HG02798 (cell line): Measurements from ENCODE around the gene UBFD1.
A peak's percentile ranks its signal among the peaks of the same experiment; 100 is the strongest.
"Not testable (repeated sequence)": the region's sequence is repeated elsewhere in the genome, so short reads cannot be mapped to it uniquely, and the experiment has no call there.

Source experiments
- ATAC-seq: cut with Tn5 transposase; IDR thresholded peaks from one replicate; pipeline ENCODE4 v1.9.1; 2021; ENCODE audit warnings: mild to moderate bottlenecking; ENCODE audit not compliant: unreplicated experiment, poor library complexity

Gene UBFD1, protein sequence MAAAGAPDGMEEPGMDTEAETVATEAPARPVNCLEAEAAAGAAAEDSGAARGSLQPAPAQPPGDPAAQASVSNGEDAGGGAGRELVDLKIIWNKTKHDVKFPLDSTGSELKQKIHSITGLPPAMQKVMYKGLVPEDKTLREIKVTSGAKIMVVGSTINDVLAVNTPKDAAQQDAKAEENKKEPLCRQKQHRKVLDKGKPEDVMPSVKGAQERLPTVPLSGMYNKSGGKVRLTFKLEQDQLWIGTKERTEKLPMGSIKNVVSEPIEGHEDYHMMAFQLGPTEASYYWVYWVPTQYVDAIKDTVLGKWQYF

DNA sequence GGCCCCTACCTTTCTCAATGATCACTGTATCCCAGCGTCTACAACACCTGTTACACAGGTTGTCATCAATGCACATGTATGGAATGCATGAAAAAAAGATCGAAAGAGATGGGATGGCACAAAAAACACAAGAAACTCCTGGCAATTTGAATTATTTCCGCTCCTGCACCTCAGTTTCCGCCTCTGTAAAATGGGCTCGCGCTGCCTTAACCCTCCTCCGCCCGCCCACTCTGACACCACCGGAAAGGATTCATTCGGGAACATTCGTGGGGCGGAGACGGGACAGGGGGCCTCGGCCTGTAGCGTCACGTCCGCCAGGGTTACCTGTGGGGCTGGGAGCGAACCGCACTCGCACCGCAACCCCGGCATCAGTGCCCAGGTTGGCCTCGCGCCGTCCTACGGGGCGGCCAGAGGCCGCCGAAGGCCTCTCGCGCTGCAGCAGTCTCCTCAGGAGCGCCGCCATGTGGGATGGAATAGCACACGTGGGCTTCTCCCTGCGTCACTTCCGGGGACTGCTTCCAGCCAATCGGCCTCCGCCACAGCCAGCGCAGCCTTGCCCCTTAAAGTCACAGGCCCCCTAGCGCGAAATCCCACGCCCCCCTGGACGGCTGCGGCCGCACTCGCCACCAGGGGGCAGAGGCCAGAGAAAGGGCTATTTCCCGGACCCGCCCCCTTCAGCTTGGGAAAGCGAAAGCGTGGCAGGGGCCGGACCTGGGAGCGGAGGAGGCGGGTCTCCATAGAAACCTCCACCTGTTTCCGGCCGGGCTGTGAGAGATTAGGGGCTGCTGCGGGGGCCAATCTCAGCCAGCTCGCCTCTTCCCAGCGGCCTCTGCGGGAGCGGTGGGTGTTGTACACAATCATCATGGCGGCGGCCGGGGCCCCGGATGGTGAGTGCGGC, at the start of gene UBFD1, which contains the start of gene EARS2:
Gene UBFD1, plus strand, starts transcription at position 847 of the 898 bp plus-strand sequence. Its CDS starts 16 bp downstream, at position 863.
Gene EARS2, minus strand, starts transcription at position 470 of the 898 bp plus-strand sequence. Its CDS starts 7 bp downstream, at position 463.
- ATAC-seq, result peak; percentile 91

GRCh38 chr16:23508589-23509440, 48.7 kb upstream of the UBFD1 start:
- ATAC-seq, result no peak

DNA sequence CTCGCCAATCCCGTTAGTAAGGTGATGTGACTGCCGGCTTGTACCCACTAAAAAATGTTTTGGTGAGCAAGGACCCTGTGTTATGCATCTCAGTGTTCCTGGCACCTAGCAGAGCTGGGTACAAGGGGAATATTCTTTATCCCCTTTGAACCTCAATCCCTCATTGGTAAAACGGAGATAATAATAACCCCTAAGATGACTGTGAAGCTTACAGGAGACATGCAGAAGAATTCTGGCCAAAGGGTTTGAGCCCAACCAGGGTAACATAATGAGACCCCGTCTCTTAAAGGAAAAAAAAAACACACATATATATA, 48.1 kb upstream of the UBFD1 start:
- no peak for ATAC-seq

DNA sequence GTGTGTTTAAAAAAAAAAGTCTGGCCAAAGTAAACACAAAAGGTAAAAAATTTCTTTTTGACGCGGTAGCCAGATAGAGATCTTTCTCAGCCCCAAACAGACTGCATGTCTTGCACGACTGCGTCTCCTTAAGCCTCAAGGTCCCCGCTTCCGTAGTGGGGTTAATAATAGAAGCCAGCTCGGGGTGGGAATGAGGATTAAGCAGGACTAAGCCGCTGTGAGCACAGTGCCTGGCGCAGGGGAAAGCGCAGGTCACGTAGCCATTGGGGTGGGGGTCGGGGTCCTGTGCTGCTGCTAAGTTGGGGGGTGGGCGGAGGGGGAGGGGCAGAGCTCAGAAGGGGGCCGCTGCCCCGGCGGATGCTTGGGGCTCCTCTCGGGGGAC, 47.8 kb upstream of the UBFD1 start:
- ATAC-seq, result no peak

GRCh38 chr16:23510164-23510914, 47.2 kb upstream of the UBFD1 start, which contains the start of gene GGA2:
TSS of gene GGA2 (minus strand) at chr16:23510494. CDS start at chr16:23510411, 83 bp downstream.
- peak; percentile 89 for ATAC-seq

DNA sequence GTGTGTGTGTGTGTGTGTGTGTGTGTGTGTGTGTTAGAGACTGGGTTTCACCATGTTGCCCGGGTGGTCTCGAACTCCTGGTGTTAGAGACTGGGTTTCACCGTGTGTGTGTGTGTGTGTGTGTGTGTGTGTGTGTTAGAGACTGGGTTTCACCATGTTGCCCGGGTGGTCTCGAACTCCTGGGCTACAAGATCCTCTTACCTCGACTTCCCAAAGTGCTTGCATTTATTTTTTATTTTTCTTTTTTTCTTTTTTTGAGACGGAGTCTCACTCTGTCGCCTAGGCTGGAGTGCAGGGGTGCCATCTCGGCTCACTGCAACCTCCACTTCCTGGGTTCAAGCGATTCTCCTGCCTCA, 46.6 kb upstream of the UBFD1 start:
- ATAC-seq, result not testable (repeated sequence)

DNA sequence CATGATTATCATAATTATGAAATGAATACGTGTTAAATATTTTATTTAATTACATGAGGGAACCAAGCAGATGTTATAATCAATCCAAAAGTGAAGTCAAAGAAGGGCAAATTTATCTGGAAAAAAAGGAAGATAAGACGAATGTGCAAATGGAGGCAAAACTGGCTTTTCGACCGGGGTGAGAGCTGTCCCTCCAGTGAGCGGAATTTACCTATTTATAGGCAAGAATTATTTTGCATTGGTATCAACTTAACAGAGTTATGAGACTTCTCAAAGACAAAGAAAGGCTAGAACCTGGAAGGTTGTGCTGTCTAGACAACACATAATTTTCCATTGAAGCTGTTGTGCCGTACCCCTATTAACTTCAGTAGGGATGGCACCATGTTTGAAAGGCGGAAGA, 45.8 kb upstream of the UBFD1 start:
- ATAC-seq, result no peak

- ATAC-seq, result no peak
Measured at GRCh38 chr16:23512168-23512695, 45.3 kb upstream of the UBFD1 start.

- no peak for ATAC-seq
Measured at GRCh38 chr16:23514381-23515152, 43.0 kb upstream of the UBFD1 start.

DNA sequence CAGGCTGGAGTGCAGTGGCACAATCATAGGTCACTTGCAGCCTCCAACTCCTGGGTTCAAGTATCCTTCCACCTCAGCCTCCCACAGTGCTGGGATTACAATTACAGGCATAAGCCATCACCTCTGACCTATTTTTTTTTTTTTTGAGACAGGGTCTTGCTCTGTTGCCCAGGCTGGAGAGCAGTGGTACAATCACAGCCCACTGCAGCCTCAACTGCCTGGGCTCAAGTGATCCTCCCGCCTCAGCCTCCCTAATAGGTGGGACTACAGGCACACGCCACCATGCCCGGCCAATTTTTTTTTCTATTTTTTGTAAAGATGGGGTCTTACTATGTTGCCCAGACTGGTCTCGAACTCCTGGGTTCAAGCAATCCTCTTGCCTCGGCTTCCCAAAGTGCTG, 41.6 kb upstream of the UBFD1 start:
- ATAC-seq, result no peak

GRCh38 chr16:23516366-23517137, 41.0 kb upstream of the UBFD1 start:
- ATAC-seq, result no peak

DNA sequence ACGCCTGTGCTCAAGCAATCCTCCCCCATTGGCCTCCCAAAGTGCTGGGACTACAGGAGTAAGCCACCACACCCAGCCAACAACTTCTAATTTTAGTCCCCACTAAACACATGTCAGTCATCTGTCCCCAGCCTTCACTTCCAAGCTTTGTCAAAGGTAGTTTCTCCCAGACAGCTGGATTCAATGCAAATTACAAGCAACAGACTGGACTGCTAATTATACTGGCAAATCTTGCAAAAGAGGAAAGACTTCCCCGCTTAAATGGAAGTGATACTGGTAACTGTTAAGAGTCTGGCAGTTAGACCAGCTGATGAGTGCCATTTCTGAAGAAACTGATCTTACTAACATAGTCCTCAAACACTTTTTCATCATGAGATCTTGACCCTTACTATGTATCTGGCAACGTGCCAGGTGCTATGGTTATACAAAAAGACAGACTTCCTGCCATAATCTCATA, 39.1 kb upstream of the UBFD1 start:
- ATAC-seq, result peak; percentile 55

DNA sequence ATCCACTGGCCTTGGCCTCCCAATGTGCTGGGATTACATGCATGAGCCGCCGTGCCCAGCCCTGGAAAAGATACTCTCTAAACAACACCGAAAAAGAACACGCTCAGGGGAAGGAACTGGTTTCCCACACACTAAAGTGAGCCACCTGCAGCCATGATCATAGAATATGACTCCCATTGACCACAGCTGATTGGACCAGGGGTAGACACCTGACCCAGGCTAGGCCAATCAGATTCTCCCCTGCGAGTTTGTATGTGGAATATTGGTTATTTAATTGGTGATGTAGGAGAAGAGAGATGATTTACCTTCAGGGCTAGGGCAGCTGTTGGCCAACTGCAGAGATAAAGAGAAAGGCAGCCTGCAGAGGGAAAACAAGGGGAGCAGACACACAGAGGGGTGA, 38.2 kb upstream of the UBFD1 start:
- no peak for ATAC-seq

GRCh38 chr16:23520500-23520899, 37.0 kb upstream of the UBFD1 start:
- ATAC-seq, result no peak

- ATAC-seq, result no peak
Measured at GRCh38 chr16:23521037-23521743, 36.3 kb upstream of the UBFD1 start.

- no peak for ATAC-seq
Measured at GRCh38 chr16:23521965-23522364, 35.6 kb upstream of the UBFD1 start.

DNA sequence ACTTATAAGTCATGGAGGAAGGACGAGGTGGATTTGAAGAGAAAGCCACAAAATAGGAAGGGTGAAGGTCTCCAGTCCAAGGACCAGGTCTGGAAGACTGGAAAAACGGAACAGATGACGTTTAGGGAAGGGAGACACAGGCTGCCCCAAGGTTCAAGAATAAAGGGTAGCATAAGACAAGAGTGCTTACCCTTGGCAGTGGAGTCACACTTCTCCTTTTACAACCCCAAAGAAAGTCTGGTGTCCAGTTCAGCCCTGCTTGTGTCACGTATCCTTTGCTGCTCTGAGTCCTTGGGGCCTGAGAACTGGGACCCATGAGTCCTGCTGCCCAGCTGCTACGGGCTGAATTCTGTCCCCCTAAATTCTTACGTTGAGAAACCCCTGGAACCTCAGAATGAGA, 34.2 kb upstream of the UBFD1 start:
- ATAC-seq, result no peak
